IPS-15b (cell line): ENCODE measurements around the gene FEN1.
A peak's percentile ranks its signal among the peaks of the same experiment; 100 is the strongest.

Experiments used
- H3K27me3 ChIP-seq: one replicate; pipeline ENCODE4 v1.6.1; 2013; ENCODE audit warnings: low read length; ENCODE audit not compliant: control insufficient read depth, insufficient read depth
- H3K36me3 ChIP-seq: one replicate; pipeline ENCODE4 v1.6.1; 2013; ENCODE audit warnings: low read length; ENCODE audit not compliant: control insufficient read depth, insufficient read depth
- H3K4me1 ChIP-seq: one replicate; pipeline ENCODE4 v1.6.1; 2013; ENCODE audit warnings: mild to moderate bottlenecking, low read length; ENCODE audit not compliant: control insufficient read depth, insufficient read depth
- H3K4me3 ChIP-seq: one replicate; pipeline ENCODE4 v1.5.1; 2013; ENCODE audit warnings: low read depth, low read length
- H3K9ac ChIP-seq: one replicate; pipeline ENCODE4 v1.6.1; 2013; ENCODE audit warnings: low read depth, mild to moderate bottlenecking, low read length
- H3K9me3 ChIP-seq: one replicate; pipeline ENCODE4 v1.6.1; 2013; ENCODE audit warnings: mild to moderate bottlenecking, low read length; ENCODE audit not compliant: control insufficient read depth, insufficient read depth

The FEN1 gene

DNA sequence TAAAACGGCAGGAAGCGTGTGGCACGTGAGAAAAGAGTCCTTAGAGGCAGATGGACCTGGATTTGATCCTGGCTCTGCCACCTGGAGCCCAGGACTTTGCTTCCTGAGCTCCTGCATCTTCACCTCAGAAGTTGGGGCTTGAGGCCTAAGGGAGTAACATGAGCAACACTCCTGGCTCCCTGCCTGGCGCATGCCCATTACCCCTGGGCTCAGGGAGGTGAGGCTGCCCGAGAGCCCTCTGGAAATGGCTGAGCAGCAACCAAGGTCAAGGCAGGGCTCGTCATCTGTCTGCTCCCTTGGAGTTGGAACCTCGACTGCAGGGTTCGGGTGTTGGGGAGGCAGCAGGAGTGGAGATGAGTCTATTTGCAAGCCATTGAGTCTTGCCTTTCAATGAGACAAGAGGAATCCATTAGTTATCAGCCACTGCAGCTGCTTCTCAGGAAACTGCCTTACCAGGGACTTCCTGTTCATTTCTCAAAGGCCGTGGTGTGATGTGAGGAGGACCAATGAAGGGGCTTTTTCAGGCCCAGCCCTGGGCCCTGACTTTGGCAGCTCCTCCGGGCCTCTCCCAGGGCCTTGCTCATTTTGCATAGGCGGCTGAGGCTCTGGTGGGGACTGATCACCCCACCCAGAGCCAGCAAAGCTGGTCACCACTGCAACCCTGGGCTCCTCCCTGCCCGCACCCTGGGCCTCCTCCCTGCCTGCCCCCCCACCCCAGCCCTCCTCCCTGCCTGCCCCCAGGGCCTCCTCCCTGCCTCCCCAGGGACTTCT lies 41.8 kb downstream of the FEN1 start:
- Histone ChIP-seq H3K36me3 (no peaks in the 10 kb centered on the region), H3K9me3 (no peaks in the 10 kb centered on the region), H3K4me1 (peaks cover 13% of the 10 kb centered on the region), H3K9ac (peak overlapping the region; percentile 24), H3K4me3 (no peak overlapping the region), H3K27me3 (no peaks in the 10 kb centered on the region)

- Histone ChIP-seq H3K4me3 (no peak overlapping the region), H3K27me3 (no peaks in the 10 kb centered on the region), H3K36me3 (peaks cover 12% of the 10 kb centered on the region), H3K9me3 (no peaks in the 10 kb centered on the region), H3K4me1 (peaks cover 9% of the 10 kb centered on the region), H3K9ac (no peak overlapping the region)
These were observed 43.5 kb downstream of the FEN1 start for GRCh38 chr11:61836193-61836592.

GRCh38 chr11:61837411-61838005 lies 44.8 kb downstream of the FEN1 start:
- no peaks in the 10 kb centered on the region for H3K27me3 ChIP-seq
- H3K4me1 ChIP-seq = peaks cover 9% of the 10 kb centered on the region
- no peak overlapping the region for H3K9ac ChIP-seq
- no peak overlapping the region for H3K4me3 ChIP-seq
- peaks cover 25% of the 10 kb centered on the region for H3K36me3 ChIP-seq
- H3K9me3 ChIP-seq = no peaks in the 10 kb centered on the region

DNA sequence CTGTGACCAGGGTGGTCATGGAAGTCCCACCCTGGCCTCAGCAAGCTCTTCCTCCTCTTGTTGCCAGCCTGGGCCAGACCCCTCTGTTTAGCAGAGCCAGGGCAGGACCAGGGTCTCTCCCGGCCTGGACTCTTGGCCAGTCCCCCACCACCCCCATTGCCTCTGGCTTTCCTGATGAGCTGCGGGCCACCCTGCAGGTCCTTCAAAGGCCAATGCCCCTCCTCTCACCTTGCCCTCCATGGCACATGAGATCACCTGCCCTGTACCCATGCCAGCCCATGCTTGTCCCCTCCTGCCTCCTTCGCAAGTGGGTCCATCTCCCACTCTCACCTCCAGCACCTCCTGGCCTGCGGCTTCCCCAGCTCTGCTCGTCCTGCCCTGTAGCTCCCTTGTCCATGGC lies 45.8 kb downstream of the FEN1 start:
- Histone ChIP-seq H3K4me1 (peaks cover 9% of the 10 kb centered on the region), H3K36me3 (peaks cover 31% of the 10 kb centered on the region), H3K9ac (no peak overlapping the region), H3K27me3 (no peaks in the 10 kb centered on the region), H3K9me3 (no peaks in the 10 kb centered on the region), H3K4me3 (no peak overlapping the region)

DNA sequence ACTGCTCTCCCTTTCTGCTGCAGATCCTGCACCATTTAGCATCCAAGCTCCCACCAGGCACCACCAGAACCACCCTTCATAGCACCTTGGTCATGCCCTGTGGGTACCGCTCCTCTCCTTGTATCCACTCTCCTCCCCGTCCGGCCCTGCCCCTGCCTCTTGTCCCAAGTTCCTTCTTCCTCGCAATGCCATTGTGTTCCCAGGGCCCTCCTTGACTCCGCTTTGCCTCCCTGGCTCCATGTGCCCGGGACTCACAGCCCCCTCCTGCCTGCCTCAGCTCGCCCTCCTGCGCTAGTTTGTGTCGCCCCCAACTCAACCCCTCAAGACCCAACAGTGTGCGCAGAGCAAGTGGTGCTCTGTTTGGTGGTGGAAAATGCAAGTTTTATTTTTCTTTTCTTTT lies 46.2 kb downstream of the FEN1 start:
- Histone ChIP-seq H3K9ac (no peak overlapping the region), H3K4me3 (no peak overlapping the region), H3K4me1 (peaks cover 9% of the 10 kb centered on the region), H3K27me3 (no peaks in the 10 kb centered on the region), H3K36me3 (peaks cover 31% of the 10 kb centered on the region), H3K9me3 (no peaks in the 10 kb centered on the region)

GRCh38 chr11:61839742-61840141 lies 47.0 kb downstream of the FEN1 start:
- Histone ChIP-seq H3K4me1 (peaks cover 3% of the 10 kb centered on the region), H3K27me3 (no peaks in the 10 kb centered on the region), H3K4me3 (no peak overlapping the region), H3K9ac (no peak overlapping the region), H3K36me3 (peaks cover 31% of the 10 kb centered on the region), H3K9me3 (no peaks in the 10 kb centered on the region)

DNA sequence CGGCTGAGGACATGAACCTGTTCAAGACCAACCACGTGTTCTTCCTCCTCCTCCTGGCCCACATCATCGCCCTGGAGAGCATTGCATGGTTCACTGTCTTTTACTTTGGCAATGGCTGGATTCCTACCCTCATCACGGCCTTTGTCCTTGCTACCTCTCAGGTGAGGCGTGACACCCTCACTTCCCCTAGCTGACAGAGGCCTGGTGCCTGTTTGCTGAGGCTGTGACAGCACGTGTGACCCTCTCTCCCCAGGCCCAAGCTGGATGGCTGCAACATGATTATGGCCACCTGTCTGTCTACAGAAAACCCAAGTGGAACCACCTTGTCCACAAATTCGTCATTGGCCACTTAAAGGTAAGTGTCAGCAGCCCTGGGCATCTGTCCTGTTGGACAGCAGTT lies 47.7 kb downstream of the FEN1 start:
- Histone ChIP-seq H3K4me3 (no peak overlapping the region), H3K4me1 (no peaks in the 10 kb centered on the region), H3K27me3 (no peaks in the 10 kb centered on the region), H3K9ac (no peak overlapping the region), H3K36me3 (peaks cover 34% of the 10 kb centered on the region), H3K9me3 (no peaks in the 10 kb centered on the region)

GRCh38 chr11:61841636-61842527 lies 49.2 kb downstream of the FEN1 start:
- Histone ChIP-seq H3K4me3 (no peak overlapping the region), H3K9me3 (no peaks in the 10 kb centered on the region), H3K27me3 (no peaks in the 10 kb centered on the region), H3K4me1 (no peaks in the 10 kb centered on the region), H3K9ac (no peak overlapping the region), H3K36me3 (peaks cover 34% of the 10 kb centered on the region)

DNA sequence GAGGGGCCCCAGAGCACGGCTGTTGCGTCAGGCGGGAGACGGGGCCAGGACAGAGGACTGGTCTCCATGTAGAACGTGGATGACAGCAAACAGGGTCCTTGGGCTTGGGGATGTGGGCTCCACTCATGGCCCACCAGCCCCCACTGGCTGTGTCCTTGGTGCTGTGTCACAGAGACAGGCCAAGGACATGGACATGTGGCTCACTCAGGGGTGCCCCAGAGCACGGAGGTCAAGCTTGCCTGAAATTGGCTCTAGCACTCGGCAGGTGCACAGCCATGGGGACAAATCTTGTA lies 49.8 kb downstream of the FEN1 start:
- Histone ChIP-seq H3K4me3 (no peak overlapping the region), H3K27me3 (no peaks in the 10 kb centered on the region), H3K9me3 (no peaks in the 10 kb centered on the region), H3K4me1 (no peaks in the 10 kb centered on the region), H3K9ac (no peak overlapping the region), H3K36me3 (peaks cover 34% of the 10 kb centered on the region)

- Histone ChIP-seq H3K9ac (no peak overlapping the region), H3K4me1 (no peaks in the 10 kb centered on the region), H3K9me3 (no peaks in the 10 kb centered on the region), H3K36me3 (peaks cover 52% of the 10 kb centered on the region), H3K27me3 (no peaks in the 10 kb centered on the region), H3K4me3 (no peak overlapping the region)
These were observed 52.3 kb downstream of the FEN1 start for GRCh38 chr11:61844909-61845565.

DNA sequence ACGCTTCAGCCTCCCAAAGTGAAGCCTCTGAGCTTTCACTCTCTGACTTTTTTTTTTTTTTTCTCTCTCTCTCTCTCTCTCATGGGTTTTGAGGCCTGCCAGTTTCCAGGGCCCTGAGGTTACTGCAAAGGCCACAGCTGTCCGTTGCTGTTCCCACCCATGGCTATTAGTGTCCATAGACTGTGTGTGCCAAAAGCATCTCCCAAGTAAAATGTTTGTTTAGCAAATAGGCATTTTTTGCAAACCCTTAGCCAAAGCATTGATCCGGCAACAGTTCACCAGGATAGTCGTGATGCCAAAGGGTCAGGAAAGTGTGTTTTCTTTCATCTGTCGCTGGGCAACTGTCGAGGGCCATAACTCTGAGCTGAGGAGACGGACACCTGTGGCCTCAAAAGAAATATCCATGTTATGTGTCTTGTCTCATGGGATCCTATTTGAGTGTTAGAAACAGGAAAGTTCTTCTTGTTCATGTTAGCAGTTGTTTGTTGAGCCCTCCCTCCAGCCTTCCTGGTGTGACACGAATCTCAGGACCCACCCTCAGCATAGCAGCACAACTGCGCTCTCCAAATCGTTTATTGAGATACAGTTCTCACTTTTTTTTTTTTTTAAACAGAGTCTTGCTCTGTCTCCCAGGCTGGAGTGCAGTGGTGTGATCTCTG lies 53.8 kb downstream of the FEN1 start:
- no peak overlapping the region for H3K9ac ChIP-seq
- peaks cover 39% of the 10 kb centered on the region for H3K36me3 ChIP-seq
- no peak overlapping the region for H3K4me3 ChIP-seq
- H3K27me3 ChIP-seq = no peaks in the 10 kb centered on the region
- H3K9me3 ChIP-seq = no peaks in the 10 kb centered on the region
- no peaks in the 10 kb centered on the region for H3K4me1 ChIP-seq
